ENCODE results near the gene UBTD1. TPM values are rescaled to one million over a fixed set of nuclear protein-coding genes. Genes with fewer than 3 reads are reported as not detected.

Gene UBTD1
- total RNA-seq, 1 donor from 2014 or later, result 37.5 TPM

- no peaks in the 10 kb centered on the region for H3K27me3 ChIP-seq
- TF ChIP-seq CTCF (IDR thresholded peaks at IDR 0.05), result no peak
Observed at GRCh38 chr10:97607095-97607636, 108.4 kb downstream of the UBTD1 start.

GRCh38 chr10:97608991-97609561, 110.4 kb downstream of the UBTD1 start:
- no peaks in the 10 kb centered on the region for H3K4me1 ChIP-seq
- intact Hi-C loops (cut with DNase I), result no loop called here
- H3K9me3 ChIP-seq, result no peaks in the 10 kb centered on the region
- no peaks in the 10 kb centered on the region for H3K27me3 ChIP-seq
- ATAC-seq, result peak; percentile 91
- no peak overlapping the region for H3K4me3 ChIP-seq
- H3K36me3 ChIP-seq, result no peaks in the 10 kb centered on the region
- peak; percentile 72 for DNase-seq
- TF ChIP-seq CTCF (IDR thresholded peaks at IDR 0.05), result no peak
- H3K27ac ChIP-seq, result peak overlapping the region; percentile 47

More at GRCh38 chr10:97607095-97607636, 108.4 kb downstream of the UBTD1 start:
- no peak for ATAC-seq
- H3K4me1 ChIP-seq, result no peaks in the 10 kb centered on the region
- H3K36me3 ChIP-seq, result no peaks in the 10 kb centered on the region
- H3K9me3 ChIP-seq, result no peaks in the 10 kb centered on the region
- no peak overlapping the region for H3K4me3 ChIP-seq
- DNase-seq, result no peak
- intact Hi-C loops (cut with DNase I), result no loop called here
- no peak overlapping the region for H3K27ac ChIP-seq

- Histone ChIP-seq H3K4me1 (no peaks in the 10 kb centered on the region), H3K27me3 (no peaks in the 10 kb centered on the region), H3K9me3 (no peaks in the 10 kb centered on the region), H3K27ac (no peak overlapping the region), H3K36me3 (no peaks in the 10 kb centered on the region), H3K4me3 (no peak overlapping the region)
- TF ChIP-seq CTCF (IDR thresholded peaks at IDR 0.05), result no peak
- DNase-seq (no peak), ATAC-seq (no peak)
- intact Hi-C loops (cut with DNase I), result no loop called here
Observed at GRCh38 chr10:97611473-97611872, 112.7 kb downstream of the UBTD1 start.

GRCh38 chr10:97612386-97612785, 113.7 kb downstream of the UBTD1 start:
- intact Hi-C loops (cut with DNase I), result no loop called here
- TF ChIP-seq CTCF (IDR thresholded peaks at IDR 0.05), result peak; percentile 43
- Histone ChIP-seq H3K9me3 (no peaks in the 10 kb centered on the region), H3K27me3 (no peaks in the 10 kb centered on the region), H3K27ac (no peak overlapping the region), H3K36me3 (no peaks in the 10 kb centered on the region), H3K4me3 (no peak overlapping the region), H3K4me1 (no peaks in the 10 kb centered on the region)
- ATAC-seq (peak; percentile 73), DNase-seq (no peak)

GRCh38 chr10:97618285-97618684, 119.6 kb downstream of the UBTD1 start:
- intact Hi-C loops (cut with DNase I), result no loop called here
- H3K9me3 ChIP-seq, result no peaks in the 10 kb centered on the region
- no peak overlapping the region for H3K4me3 ChIP-seq
- no peaks in the 10 kb centered on the region for H3K27me3 ChIP-seq
- no peak for ATAC-seq
- no peak for DNase-seq
- H3K36me3 ChIP-seq, result no peaks in the 10 kb centered on the region
- H3K27ac ChIP-seq, result no peak overlapping the region
- no peaks in the 10 kb centered on the region for H3K4me1 ChIP-seq
- no peak for TF ChIP-seq CTCF (IDR thresholded peaks at IDR 0.05)
